Ectodermal cell (in vitro differentiated cells): ENCODE measurements around the gene ENTHD1. TPM values are rescaled to one million over a fixed set of nuclear protein-coding genes. Genes with fewer than 3 reads are reported as not detected.

ENCODE experiments used
- H3K27ac ChIP-seq: 2 replicates; pipeline ENCODE4 v1.7.0; 2013; ENCODE audit warnings: mild to moderate bottlenecking, low read depth, low read length; ENCODE audit not compliant: insufficient read depth, poor library complexity, severe bottlenecking
- H3K27me3 ChIP-seq: 2 replicates; pipeline ENCODE4 v1.7.0; 2013; ENCODE audit warnings: mild to moderate bottlenecking, low read length; ENCODE audit not compliant: insufficient read depth, control insufficient read depth, poor library complexity, severe bottlenecking
- H3K36me3 ChIP-seq: one replicate; pipeline ENCODE4 v1.7.0; 2013; ENCODE audit warnings: low read length; ENCODE audit not compliant: control insufficient read depth, insufficient read depth
- H3K4me1 ChIP-seq: one replicate; pipeline ENCODE4 v1.7.0; 2013; ENCODE audit warnings: low read length; ENCODE audit not compliant: control insufficient read depth, insufficient read depth
- H3K4me3 ChIP-seq: 2 replicates; pipeline ENCODE4 v1.7.0; 2013; ENCODE audit warnings: low read depth, low read length, control low read depth; ENCODE audit not compliant: insufficient read depth
- H3K9me3 ChIP-seq: 2 replicates; pipeline ENCODE4 v1.7.0; 2013; ENCODE audit warnings: mild to moderate bottlenecking, low read length, moderate library complexity; ENCODE audit not compliant: control insufficient read depth
- WGBS, 2 experiments: methylation state at CpG; one replicate each; pipeline ENCODE4 v1.1.7; 2013; ENCODE audit warnings: missing lambda C conversion rate in 2 of 2; 5-methylcytosine and 5-hydroxymethylcytosine counted together
- polyA plus RNA-seq, 4 experiments: library from polyadenylated mRNA; stranded (reverse); fragments of 50-300 nt; gene quantifications; one replicate each; pipeline ENCODE4 v1.2.3, GENCODE V29; 2013

The ENTHD1 gene, protein sequence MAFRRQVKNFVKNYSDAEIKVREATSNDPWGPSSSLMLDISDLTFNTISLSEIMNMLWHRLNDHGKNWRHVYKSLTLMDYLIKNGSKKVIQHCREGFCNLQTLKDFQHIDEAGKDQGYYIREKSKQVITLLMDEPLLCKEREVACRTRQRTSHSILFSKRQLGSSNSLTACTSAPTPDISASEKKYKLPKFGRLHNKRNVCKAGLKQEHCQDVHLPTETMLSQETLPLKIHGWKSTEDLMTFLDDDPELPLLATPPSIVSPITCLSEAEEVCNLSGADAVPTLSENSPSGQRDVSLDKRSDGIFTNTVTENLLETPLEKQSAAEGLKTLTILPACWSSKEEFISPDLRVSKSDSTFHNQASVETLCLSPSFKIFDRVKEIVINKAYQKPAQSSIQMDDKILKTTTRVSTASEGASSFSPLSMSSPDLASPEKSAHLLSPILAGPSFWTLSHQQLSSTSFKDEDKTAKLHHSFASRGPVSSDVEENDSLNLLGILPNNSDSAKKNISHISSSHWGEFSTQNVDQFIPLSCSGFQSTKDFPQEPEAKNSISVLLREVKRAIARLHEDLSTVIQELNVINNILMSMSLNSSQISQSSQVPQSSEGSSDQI
- not detected for polyA plus RNA-seq (2013, experiment 1 of 4)
- not detected for polyA plus RNA-seq (2013, experiment 2 of 4)
- polyA plus RNA-seq (2013, experiment 3 of 4), result not detected
- polyA plus RNA-seq (2013, experiment 4 of 4), result not detected

GRCh38 chr22:39893526-39893925 lies at the start of gene ENTHD1:
ENTHD1 (minus strand) TSS chr22:39893760; CDS start chr22:39887748, 6,012 bp downstream.
- no peak within 1 kb of the TSS for H3K27ac ChIP-seq
- WGBS, 2 experiments, result 90 to 91% methylated on average over 19 to 20 of the region's 20 CpGs
- no peaks in the 10 kb centered on the region for H3K36me3 ChIP-seq
- no peaks in the 10 kb centered on the region for H3K9me3 ChIP-seq
- no peaks in the 10 kb centered on the region for H3K27me3 ChIP-seq
- no peaks in the 10 kb centered on the region for H3K4me1 ChIP-seq
- H3K4me3 ChIP-seq, result no peak within 1 kb of the TSS

GRCh38 chr22:39943337-39943736 lies 49.8 kb upstream of the ENTHD1 start:
- Histone ChIP-seq H3K36me3 (no peaks in the 10 kb centered on the region), H3K4me1 (peaks cover 36% of the 10 kb centered on the region), H3K9me3 (no peaks in the 10 kb centered on the region), H3K4me3 (no peak overlapping the region), H3K27me3 (no peaks in the 10 kb centered on the region), H3K27ac (no peak overlapping the region)
- 49 to 60% methylated on average over 4 to 5 of the region's 5 CpGs for WGBS, 2 experiments

DNA sequence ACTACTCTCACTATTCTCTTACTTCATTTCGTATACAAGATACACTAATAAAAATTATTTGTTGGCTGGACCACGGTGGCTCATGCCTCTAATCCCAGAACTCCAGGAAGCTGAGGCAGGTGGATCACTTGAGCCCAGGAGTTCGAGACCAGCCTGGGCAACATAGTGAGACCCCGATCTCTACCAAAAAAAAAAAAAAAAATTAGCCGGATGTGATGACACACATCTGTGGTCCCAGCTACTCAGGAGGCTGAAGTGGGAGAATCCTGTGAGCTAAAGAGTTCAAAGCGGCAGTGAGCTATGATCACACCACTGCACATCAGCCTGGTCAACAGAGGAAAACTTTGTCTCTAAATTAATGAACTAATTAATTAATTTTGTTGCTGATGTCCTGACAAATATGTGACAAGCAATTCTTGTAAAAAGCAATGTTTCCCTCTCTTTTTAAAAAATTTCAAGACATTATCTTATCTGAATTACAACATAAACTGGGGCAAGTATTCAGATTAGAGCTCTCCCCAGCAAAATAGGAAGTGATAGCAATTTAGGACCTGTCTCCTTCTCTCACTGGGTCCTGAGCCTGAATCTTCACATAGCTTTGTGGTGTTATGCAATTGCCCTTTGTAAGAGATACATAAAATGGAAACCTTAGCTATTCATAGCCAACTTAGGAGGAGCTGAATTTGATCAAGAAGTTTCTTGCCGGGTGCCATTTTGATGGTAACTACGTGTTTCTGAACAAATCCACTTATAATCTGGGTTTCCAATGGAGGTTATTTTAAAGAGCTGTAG lies 49.1 kb upstream of the ENTHD1 start:
- H3K36me3 ChIP-seq, result no peaks in the 10 kb centered on the region
- no peak overlapping the region for H3K4me3 ChIP-seq
- H3K4me1 ChIP-seq, result peaks cover 36% of the 10 kb centered on the region
- no peak overlapping the region for H3K27ac ChIP-seq
- no peaks in the 10 kb centered on the region for H3K9me3 ChIP-seq
- H3K27me3 ChIP-seq, result no peaks in the 10 kb centered on the region
- WGBS, 2 experiments, result 92 to 95% methylated on average over 8 of the region's 8 CpGs

DNA sequence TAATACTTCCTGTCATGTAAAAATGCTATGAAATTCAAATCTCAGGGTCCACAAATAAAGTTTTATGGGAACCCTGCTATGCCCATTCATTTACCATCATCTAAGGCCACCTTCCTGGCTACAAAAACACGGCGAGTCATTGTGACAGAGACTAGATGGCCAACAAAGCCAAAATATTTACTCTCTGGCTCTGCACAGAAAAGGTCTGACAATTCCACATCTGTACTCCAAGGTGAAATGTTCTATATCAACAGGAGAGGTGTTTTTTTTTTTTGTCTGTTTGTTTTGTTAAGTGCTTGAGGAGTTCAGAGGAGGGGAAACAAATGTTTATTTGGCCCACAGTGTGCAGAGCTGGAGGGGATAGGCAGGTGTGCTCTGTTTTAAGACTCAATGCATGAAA lies 48.0 kb upstream of the ENTHD1 start:
- Histone ChIP-seq H3K36me3 (no peaks in the 10 kb centered on the region), H3K4me1 (peaks cover 31% of the 10 kb centered on the region), H3K27ac (no peak overlapping the region), H3K4me3 (no peak overlapping the region), H3K9me3 (no peaks in the 10 kb centered on the region), H3K27me3 (no peaks in the 10 kb centered on the region)
- WGBS, 2 experiments, result 89 to 95% methylated on average over 2 of the region's 2 CpGs

- Histone ChIP-seq H3K4me1 (peaks cover 38% of the 10 kb centered on the region), H3K4me3 (no peak overlapping the region), H3K27me3 (no peaks in the 10 kb centered on the region), H3K27ac (no peak overlapping the region), H3K9me3 (no peaks in the 10 kb centered on the region), H3K36me3 (no peaks in the 10 kb centered on the region)
- 56 to 61% methylated on average over 9 of the region's 9 CpGs for WGBS, 2 experiments
Observed at GRCh38 chr22:39940757-39941305, 47.3 kb upstream of the ENTHD1 start.

DNA sequence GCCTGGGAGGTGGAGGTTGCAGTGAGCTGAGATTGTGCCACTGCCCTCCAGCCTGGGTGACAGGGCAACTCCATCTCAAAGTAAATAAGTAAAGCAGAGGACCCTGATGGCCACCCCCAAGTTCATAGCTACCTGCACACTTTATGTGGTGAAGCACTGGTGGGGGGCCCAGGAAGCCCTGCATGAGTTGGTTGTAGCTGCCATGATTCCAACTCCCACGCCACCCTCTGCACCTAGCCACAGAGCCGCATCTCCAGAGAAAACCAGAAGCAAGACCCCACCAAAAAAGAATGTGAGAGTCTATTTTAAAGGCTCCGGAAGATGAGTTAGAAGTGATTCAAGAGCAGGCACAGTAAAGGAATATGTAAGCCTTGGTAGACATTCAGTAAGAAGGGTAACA lies 46.3 kb upstream of the ENTHD1 start:
- H3K4me1 ChIP-seq, result peaks cover 40% of the 10 kb centered on the region
- H3K27ac ChIP-seq, result no peak overlapping the region
- H3K4me3 ChIP-seq, result no peak overlapping the region
- 98% methylated on average over 3 of the region's 3 CpGs for WGBS, 2 experiments
- no peaks in the 10 kb centered on the region for H3K36me3 ChIP-seq
- H3K27me3 ChIP-seq, result no peaks in the 10 kb centered on the region
- H3K9me3 ChIP-seq, result no peaks in the 10 kb centered on the region

GRCh38 chr22:39938509-39939111 lies 45.0 kb upstream of the ENTHD1 start:
- Histone ChIP-seq H3K4me3 (no peak overlapping the region), H3K27ac (no peak overlapping the region), H3K36me3 (no peaks in the 10 kb centered on the region), H3K4me1 (peaks cover 42% of the 10 kb centered on the region), H3K27me3 (no peaks in the 10 kb centered on the region), H3K9me3 (no peaks in the 10 kb centered on the region)
- 95 to 97% methylated on average over 14 of the region's 14 CpGs for WGBS, 2 experiments

DNA sequence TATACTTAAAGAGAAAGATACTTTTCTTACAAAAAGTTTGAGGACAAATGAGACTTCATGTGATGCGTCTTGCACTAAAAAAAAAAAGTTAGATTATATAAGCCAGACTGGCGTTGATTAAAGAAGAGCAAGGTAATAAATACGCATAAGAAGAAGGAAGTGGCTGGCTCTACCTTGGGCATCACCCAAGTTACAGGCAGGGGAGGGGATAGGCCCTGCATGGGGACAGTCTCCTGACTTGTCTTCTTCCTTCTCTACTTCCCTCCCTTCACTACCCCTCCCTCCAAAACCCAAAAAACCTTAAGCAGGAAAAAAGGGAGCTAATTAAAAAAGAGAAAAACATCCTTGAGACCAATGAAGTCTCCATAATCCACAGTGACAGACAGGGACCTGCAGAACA lies 44.3 kb upstream of the ENTHD1 start:
- no peak overlapping the region for H3K4me3 ChIP-seq
- WGBS, 2 experiments, result 92 to 99% methylated on average over 3 of the region's 3 CpGs
- H3K27ac ChIP-seq, result no peak overlapping the region
- no peaks in the 10 kb centered on the region for H3K9me3 ChIP-seq
- no peaks in the 10 kb centered on the region for H3K36me3 ChIP-seq
- H3K4me1 ChIP-seq, result peaks cover 39% of the 10 kb centered on the region
- no peaks in the 10 kb centered on the region for H3K27me3 ChIP-seq

- Histone ChIP-seq H3K9me3 (no peaks in the 10 kb centered on the region), H3K27me3 (no peaks in the 10 kb centered on the region), H3K36me3 (no peaks in the 10 kb centered on the region), H3K27ac (no peak overlapping the region), H3K4me1 (peaks cover 39% of the 10 kb centered on the region), H3K4me3 (no peak overlapping the region)
- WGBS, 2 experiments, result 88 to 90% methylated on average over 6 of the region's 6 CpGs
Observed at GRCh38 chr22:39936523-39937145, 43.1 kb upstream of the ENTHD1 start.
